ENCODE results near the gene BEND2. TPM values are rescaled to one million over a fixed set of nuclear protein-coding genes. Genes with fewer than 3 reads are reported as not detected.

Gene BEND2
- not detected in 2 replicates for total RNA-seq

GRCh38 chrX:18220786-18221185, at the start of gene BEND2:
BEND2 (minus strand) TSS chrX:18220886; CDS start chrX:18220750, 136 bp downstream.

Other genes starting within 250 kb of the BEND2 start
- 3.8 and 4.2 TPM in 2 replicates for gene SCML2, start 133.8 kb upstream of the BEND2 start, total RNA-seq
- gene CDKL5, start 204.7 kb upstream of the BEND2 start, total RNA-seq: 5.9 and 6.8 TPM in 2 replicates